Measurements from ENCODE around the gene TMTC2.

DNA sequence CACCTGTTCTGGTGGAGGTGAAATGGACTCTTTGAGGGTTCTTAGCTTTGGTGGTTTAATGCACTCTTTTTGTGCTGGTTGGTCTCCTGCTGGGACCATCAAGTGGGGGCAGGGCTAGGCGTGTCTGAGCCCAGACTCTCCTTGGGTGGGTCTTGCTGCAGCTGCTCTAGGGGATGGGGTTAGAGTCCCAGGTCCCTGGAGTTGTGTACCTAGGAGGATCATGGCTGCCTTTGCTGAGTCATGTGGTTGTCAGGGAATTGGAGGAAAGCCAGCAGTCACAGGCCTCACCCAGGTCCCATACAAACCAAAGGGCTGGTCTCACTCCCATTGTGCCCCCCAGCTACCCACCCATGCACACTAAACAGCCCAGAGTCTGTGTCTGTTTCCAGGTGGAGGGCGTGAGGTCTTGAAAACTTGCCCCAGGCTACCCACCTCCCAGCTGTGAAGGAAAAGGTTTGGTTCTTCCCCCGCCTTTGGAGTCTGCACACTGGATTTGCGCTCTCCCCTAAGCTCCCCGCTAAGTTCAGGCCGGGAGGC lies 387.7 kb downstream of the TMTC2 start:
- TF ChIP-seq POLR2A (IDR thresholded peaks at IDR 0.05; ENCODE audit: low read length) (no peak), GATA1 (IDR thresholded peaks at IDR 0.05; ENCODE audit: low read depth, low read length) (no peak)
